ENCODE data around the gene ZNF473. TPM values are rescaled to one million over a fixed set of nuclear protein-coding genes. Genes with fewer than 3 reads are reported as not detected.

Gene ZNF473
- total RNA-seq, 2 experiments from 2014 or later = 8.9 to 9.2 TPM

GRCh38 chr19:49981603-49982593 lies 43.9 kb upstream of the ZNF473 start:
- Mint-ChIP-seq H3K27me3 (no peaks in the 10 kb centered on the region), H3K27ac (no peak overlapping the region), H3K4me1 (ENCODE audit: low read depth) (no peaks in the 10 kb centered on the region), H3K9me3 (no peaks in the 10 kb centered on the region), H3K4me3 (no peak overlapping the region), H3K36me3 (ENCODE audit: low read depth) (peaks cover 11% of the 10 kb centered on the region)
- ChIA-PET CTCF (interaction anchor here (0.6 to 5.1 kb wide), 3 partner anchors 9 to 44 kb away, joined by 3 to 55 read pairs (median 10); no protein-coding TSS in a partner anchor), POLR2A (interaction anchor here (0.7 kb wide), 1 partner anchor 53 kb away, joined by 3 read pairs; the partner anchor contains the start of gene ATF5)
- no peak for DNase-seq
- no peak for TF ChIP-seq CTCF (IDR thresholded peaks at IDR 0.05)
- intact Hi-C loops (cut with micrococcal nuclease) = loop anchor here (2.0 kb wide), 2 partner anchors 41 to 49 kb away; no protein-coding TSS in a partner anchor
- no peak for ATAC-seq

GRCh38 chr19:49983645-49984229 lies 42.1 kb upstream of the ZNF473 start:
- peaks cover 10% of the 10 kb centered on the region for H3K4me1 Mint-ChIP-seq (ENCODE audit: low read depth)
- DNase-seq (peak; percentile 90), ATAC-seq (peak; percentile 78)
- H3K36me3 Mint-ChIP-seq (ENCODE audit: low read depth) = peaks cover 19% of the 10 kb centered on the region
- peak; percentile 92 for TF ChIP-seq CTCF (IDR thresholded peaks at IDR 0.05)
- no peaks in the 10 kb centered on the region for H3K27me3 Mint-ChIP-seq
- no peak overlapping the region for H3K4me3 Mint-ChIP-seq
- intact Hi-C loops (cut with micrococcal nuclease) = loop anchor here (2.0 kb wide), 2 partner anchors 43 to 51 kb away; no protein-coding TSS in a partner anchor
- CTCF ChIA-PET = interaction anchor here (0.6 to 5.1 kb wide), 16 partner anchors 8 to 152 kb away, joined by 3 to 55 read pairs (median 3); no protein-coding TSS in a partner anchor
- no peaks in the 10 kb centered on the region for H3K9me3 Mint-ChIP-seq
- POLR2A ChIA-PET = interaction anchor here (1.1 kb wide), 1 partner anchor 46 kb away, joined by 3 read pairs; no protein-coding TSS in a partner anchor
- H3K27ac Mint-ChIP-seq = no peak overlapping the region

GRCh38 chr19:49984491-49984890 lies 41.3 kb upstream of the ZNF473 start:
- CTCF ChIA-PET = interaction anchor here (0.9 to 5.1 kb wide), 9 partner anchors 8 to 151 kb away, joined by 3 to 55 read pairs (median 4); no protein-coding TSS in a partner anchor

GRCh38 chr19:49985871-49986270 lies 39.9 kb upstream of the ZNF473 start:
- Mint-ChIP-seq H3K4me1 (ENCODE audit: low read depth) (peaks cover 14% of the 10 kb centered on the region), H3K4me3 (no peak overlapping the region), H3K9me3 (no peaks in the 10 kb centered on the region), H3K27ac (no peak overlapping the region), H3K36me3 (ENCODE audit: low read depth) (peaks cover 18% of the 10 kb centered on the region), H3K27me3 (no peaks in the 10 kb centered on the region)
- ChIA-PET POLR2A (no interaction called here), CTCF (interaction anchor here (1.1 to 5.1 kb wide), 3 partner anchors 48 to 80 kb away, joined by 4 to 55 read pairs (median 4); no protein-coding TSS in a partner anchor)
- intact Hi-C loops (cut with micrococcal nuclease) = no loop called here
- DNase-seq (no peak), ATAC-seq (no peak)
- TF ChIP-seq CTCF (IDR thresholded peaks at IDR 0.05) = no peak

More at GRCh38 chr19:49984491-49984890, 41.3 kb upstream of the ZNF473 start:
- no peak for DNase-seq
- POLR2A ChIA-PET = no interaction called here
- H3K27me3 Mint-ChIP-seq = no peaks in the 10 kb centered on the region
- H3K36me3 Mint-ChIP-seq (ENCODE audit: low read depth) = peaks cover 19% of the 10 kb centered on the region
- H3K27ac Mint-ChIP-seq = no peak overlapping the region
- no peak overlapping the region for H3K4me3 Mint-ChIP-seq
- H3K9me3 Mint-ChIP-seq = no peaks in the 10 kb centered on the region
- intact Hi-C loops (cut with micrococcal nuclease) = no loop called here
- peaks cover 14% of the 10 kb centered on the region for H3K4me1 Mint-ChIP-seq (ENCODE audit: low read depth)
- ATAC-seq = no peak
- no peak for TF ChIP-seq CTCF (IDR thresholded peaks at IDR 0.05)
